Naive B cell (primary cell): ENCODE measurements around the gene PACS2. TPM values are rescaled to one million over a fixed set of nuclear protein-coding genes. Genes with fewer than 3 reads are reported as not detected.

Source experiments
- ATAC-seq, 2 donors: fragments of 150-1000 bp; cut with Tn5 transposase; 2 replicates each; pipeline ENCODE4 v1.10.0; 2021; ENCODE audit warnings: low read depth in 2 of 2, mild to moderate bottlenecking in 2 of 2, moderate library complexity in 2 of 2
- DNase-seq: peaks from one replicate; pipeline ENCODE4 v3.0.0; 2022
- H3K27ac Mint-ChIP-seq, 6 donors: one replicate each; pipeline ENCODE4 v1.8.0; 2020 to 2022; ENCODE audit warnings: mild to moderate bottlenecking in 6 of 6, mixed read lengths in 6 of 6, moderate library complexity in 5 of 6, inconsistent platforms in 2 of 6
- H3K27me3 Mint-ChIP-seq, 3 donors: one replicate each; pipeline ENCODE4 v1.8.0; 2021 to 2022; ENCODE audit warnings: mixed read lengths in 3 of 3, mild to moderate bottlenecking in 1 of 3
- H3K36me3 Mint-ChIP-seq, 2 donors: one replicate each; pipeline ENCODE4 v1.8.0; 2020 to 2022; ENCODE audit warnings: mixed read lengths in 2 of 2, inconsistent platforms in 1 of 2, mild to moderate bottlenecking in 1 of 2
- H3K4me1 Mint-ChIP-seq, 3 donors: one replicate each; pipeline ENCODE4 v1.8.0; 2020 to 2022; ENCODE audit warnings: mixed read lengths in 3 of 3, inconsistent platforms in 1 of 3, mild to moderate bottlenecking in 1 of 3, moderate library complexity in 1 of 3
- H3K4me3 Mint-ChIP-seq, 8 donors: one replicate each; pipeline ENCODE4 v1.8.0; 2020 to 2022; ENCODE audit warnings: mild to moderate bottlenecking in 8 of 8, mixed read lengths in 8 of 8, moderate library complexity in 8 of 8, inconsistent platforms in 2 of 8
- H3K9me3 Mint-ChIP-seq, 7 donors: one replicate each; pipeline ENCODE4 v1.8.0; 2020 to 2022; ENCODE audit warnings: mixed read lengths in 7 of 7, mild to moderate bottlenecking in 5 of 7, inconsistent platforms in 2 of 7, moderate library complexity in 1 of 7
- polyA plus RNA-seq, 6 donors: library from polyadenylated mRNA; unstranded; fragments of 300-500 nt; fragmentation: Illumina TruSeq; gene quantifications; one replicate each; pipeline ENCODE4 v1.2.3, GENCODE V29; 2021; ENCODE audit warnings: low read depth in 6 of 6

The PACS2 gene
- polyA plus RNA-seq, 6 donors from 2014 or later = 1.3 to 3.7 (median 1.5) TPM

DNA sequence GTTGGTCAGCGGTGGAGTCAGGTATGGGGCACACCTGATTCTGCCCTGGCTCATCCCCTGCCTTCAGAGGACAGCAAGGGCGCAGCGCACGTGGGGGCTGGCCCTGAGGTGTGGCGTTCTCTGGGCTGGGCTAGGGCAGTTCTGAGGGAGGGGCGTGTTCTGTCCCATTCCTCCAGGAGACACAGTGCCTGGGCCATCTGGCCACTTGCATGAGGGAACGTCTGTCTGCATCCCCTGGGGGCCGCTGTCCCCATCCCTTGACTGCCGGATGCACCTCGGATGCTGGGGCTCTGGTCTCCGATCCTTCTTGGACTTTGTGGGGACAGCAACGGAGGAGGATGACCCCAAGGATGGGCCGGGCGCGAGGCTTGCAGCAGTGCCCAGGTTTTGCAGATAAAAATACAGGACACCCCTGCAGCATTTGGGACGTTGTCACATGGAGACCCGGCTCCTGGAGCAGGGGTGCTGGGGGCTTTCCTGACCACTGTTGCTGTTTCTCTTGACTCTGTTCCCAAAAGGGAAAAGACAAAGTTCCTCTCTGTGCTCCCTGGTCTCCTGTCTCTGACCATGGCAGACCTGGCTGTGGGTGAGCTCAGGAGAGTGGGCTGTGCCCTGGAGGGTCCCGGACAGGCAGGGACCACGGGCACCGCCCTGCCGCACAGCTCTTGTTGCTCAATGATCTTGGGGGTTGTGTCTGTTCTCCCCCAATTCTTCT lies 112.0 kb downstream of the PACS2 start:
- H3K27me3 Mint-ChIP-seq = no peaks in the 10 kb centered on the region
- ATAC-seq = no peak
- peak overlapping the region in 1 of 8 donors; percentile 49 for H3K4me3 Mint-ChIP-seq
- DNase-seq = no peak
- no peaks in the 10 kb centered on the region for H3K36me3 Mint-ChIP-seq
- H3K27ac Mint-ChIP-seq = no peak overlapping the region
- H3K9me3 Mint-ChIP-seq = peaks cover 0 to 3% (median 0%) of the 10 kb centered on the region in 7 donors
- peaks cover 24 to 41% (median 38%) of the 10 kb centered on the region in 3 donors for H3K4me1 Mint-ChIP-seq

DNA sequence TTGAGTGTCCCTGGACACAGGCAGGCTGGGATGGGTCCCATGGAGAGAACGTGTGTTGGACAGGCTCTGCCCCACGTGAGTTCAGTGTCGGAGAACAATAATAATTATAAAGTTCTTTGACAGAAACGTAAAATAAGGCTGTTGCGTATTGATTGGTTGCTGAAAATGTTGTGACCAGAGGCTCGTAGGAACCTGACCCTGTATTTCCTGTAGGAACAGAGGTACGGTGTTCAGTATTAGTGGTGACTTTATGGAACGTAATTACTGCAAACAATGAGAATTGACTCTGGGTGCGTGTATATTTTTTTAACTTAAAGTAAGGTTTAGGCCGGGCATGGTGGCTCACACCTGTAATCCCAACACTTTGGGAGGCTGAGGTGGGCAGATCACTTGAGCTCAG lies 112.9 kb downstream of the PACS2 start:
- peak overlapping the region in 1 of 8 donors; percentile 49 for H3K4me3 Mint-ChIP-seq
- peaks cover 0 to 3% (median 0%) of the 10 kb centered on the region in 7 donors for H3K9me3 Mint-ChIP-seq
- H3K27me3 Mint-ChIP-seq = no peaks in the 10 kb centered on the region
- H3K27ac Mint-ChIP-seq = no peak overlapping the region
- DNase-seq = no peak
- peaks cover 16 to 33% (median 30%) of the 10 kb centered on the region in 3 donors for H3K4me1 Mint-ChIP-seq
- no peaks in the 10 kb centered on the region for H3K36me3 Mint-ChIP-seq
- ATAC-seq = no peak

DNA sequence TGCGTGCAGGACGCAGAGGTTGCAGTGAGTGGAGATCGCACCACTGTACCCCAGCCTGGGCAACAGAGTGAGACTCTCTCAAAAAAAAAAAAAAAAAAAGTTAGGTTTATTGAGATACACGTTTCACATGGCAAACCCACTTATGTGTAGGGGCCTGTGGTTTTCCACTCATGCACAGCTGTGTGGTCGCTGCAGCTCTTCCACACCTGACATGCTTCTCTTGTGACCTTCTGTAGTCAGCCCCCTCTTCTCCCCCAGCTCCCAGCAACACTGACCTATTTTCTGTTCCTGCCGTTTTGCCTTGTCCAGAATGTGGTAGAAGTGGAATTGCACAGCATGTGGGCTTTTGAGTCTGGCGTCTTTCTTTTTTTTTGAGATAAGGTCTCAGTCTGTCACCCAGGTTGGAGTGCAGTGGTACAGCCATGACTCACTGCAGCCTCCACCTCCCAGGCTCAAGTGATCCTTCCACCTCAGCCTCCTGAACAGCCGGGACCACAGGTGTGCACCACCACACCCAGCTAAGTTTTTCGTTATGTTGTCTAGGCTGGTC lies 113.5 kb downstream of the PACS2 start:
- no peak overlapping the region for H3K27ac Mint-ChIP-seq
- no peak for ATAC-seq
- DNase-seq = no peak
- peaks cover 13 to 29% (median 24%) of the 10 kb centered on the region in 3 donors for H3K4me1 Mint-ChIP-seq
- no peaks in the 10 kb centered on the region for H3K27me3 Mint-ChIP-seq
- peak overlapping the region in 1 of 8 donors; percentile 1 for H3K4me3 Mint-ChIP-seq
- H3K9me3 Mint-ChIP-seq = peaks cover 0 to 3% (median 0%) of the 10 kb centered on the region in 7 donors
- H3K36me3 Mint-ChIP-seq = no peaks in the 10 kb centered on the region

GRCh38 chr14:105430042-105430441 lies 115.5 kb downstream of the PACS2 start:
- Mint-ChIP-seq H3K27me3 (no peaks in the 10 kb centered on the region), H3K36me3 (no peaks in the 10 kb centered on the region), H3K9me3 (peaks cover 0 to 3% (median 0%) of the 10 kb centered on the region in 7 donors), H3K4me1 (peaks cover 14 to 33% (median 25%) of the 10 kb centered on the region in 3 donors), H3K4me3 (no peak overlapping the region), H3K27ac (peak overlapping the region in 2 of 6 donors; percentile 15 to 82)
- DNase-seq = no peak
- ATAC-seq = no peak

- no peaks in the 10 kb centered on the region for H3K36me3 Mint-ChIP-seq
- H3K27ac Mint-ChIP-seq = no peak overlapping the region
- ATAC-seq = no peak
- no peak overlapping the region for H3K4me3 Mint-ChIP-seq
- H3K9me3 Mint-ChIP-seq = peaks cover 0 to 3% (median 0%) of the 10 kb centered on the region in 7 donors
- peaks cover 16 to 35% (median 27%) of the 10 kb centered on the region in 3 donors for H3K4me1 Mint-ChIP-seq
- DNase-seq = no peak
- no peaks in the 10 kb centered on the region for H3K27me3 Mint-ChIP-seq
Observed at GRCh38 chr14:105430565-105430964, 116.0 kb downstream of the PACS2 start.

DNA sequence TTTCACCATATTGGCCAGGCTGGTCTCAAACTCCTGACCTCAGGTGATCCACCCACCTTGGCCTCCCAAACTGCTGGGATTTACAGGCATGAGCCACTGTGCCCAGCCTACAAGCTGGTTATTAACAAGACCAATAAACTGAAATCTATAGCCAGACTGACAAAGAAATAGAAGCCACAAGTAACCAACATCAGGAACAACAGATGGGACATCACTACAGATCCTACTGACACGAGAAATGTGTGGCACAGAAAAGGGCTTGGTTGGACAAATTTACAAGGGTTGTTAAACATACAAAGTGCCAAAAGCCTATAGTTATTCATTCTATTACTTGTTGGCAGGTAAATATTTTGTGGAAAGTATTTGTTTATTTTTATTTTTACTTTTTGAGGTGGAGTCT lies 116.7 kb downstream of the PACS2 start:
- Mint-ChIP-seq H3K36me3 (no peaks in the 10 kb centered on the region), H3K27me3 (no peaks in the 10 kb centered on the region), H3K27ac (peak overlapping the region in 1 of 6 donors; percentile 76), H3K9me3 (peaks cover 0 to 3% (median 0%) of the 10 kb centered on the region in 7 donors), H3K4me3 (no peak overlapping the region), H3K4me1 (peaks cover 22 to 35% (median 34%) of the 10 kb centered on the region in 3 donors)
- DNase-seq (no peak), ATAC-seq (no peak)

GRCh38 chr14:105432657-105433056 lies 118.1 kb downstream of the PACS2 start:
- Mint-ChIP-seq H3K4me1 (peaks cover 19 to 36% (median 27%) of the 10 kb centered on the region in 3 donors), H3K27me3 (no peaks in the 10 kb centered on the region), H3K36me3 (no peaks in the 10 kb centered on the region), H3K9me3 (peaks cover 0 to 3% (median 0%) of the 10 kb centered on the region in 7 donors), H3K4me3 (no peak overlapping the region), H3K27ac (no peak overlapping the region)
- ATAC-seq = no peak
- no peak for DNase-seq

DNA sequence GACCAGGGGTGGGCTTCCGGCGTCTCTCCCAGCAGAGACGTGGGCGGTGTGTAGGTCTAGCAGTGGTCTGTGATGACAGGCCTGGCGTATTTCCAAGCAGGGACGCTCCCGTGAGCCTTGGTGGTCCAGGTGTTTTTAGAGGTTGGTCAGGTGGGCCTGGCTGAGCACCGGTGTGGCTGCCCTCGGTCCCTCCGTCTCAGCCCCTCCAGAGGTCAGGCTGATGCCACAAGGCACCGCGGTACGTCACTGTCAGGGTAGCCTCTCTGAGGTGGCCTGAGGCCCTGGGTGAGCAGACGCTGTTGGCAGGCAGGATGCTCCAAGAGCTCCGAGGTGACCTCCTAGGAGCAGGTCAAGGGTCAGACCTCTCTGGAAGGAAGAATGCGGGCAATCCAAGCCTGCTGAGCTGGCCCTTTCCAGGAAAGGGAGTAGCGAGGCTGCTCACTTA lies 118.6 kb downstream of the PACS2 start:
- ATAC-seq (no peak), DNase-seq (no peak)
- peaks cover 16 to 33% (median 25%) of the 10 kb centered on the region in 3 donors for H3K4me1 Mint-ChIP-seq
- H3K36me3 Mint-ChIP-seq = no peaks in the 10 kb centered on the region
- H3K27ac Mint-ChIP-seq = no peak overlapping the region
- no peak overlapping the region for H3K4me3 Mint-ChIP-seq
- peaks cover 0 to 3% (median 0%) of the 10 kb centered on the region in 7 donors for H3K9me3 Mint-ChIP-seq
- H3K27me3 Mint-ChIP-seq = no peaks in the 10 kb centered on the region

- Mint-ChIP-seq H3K27me3 (no peaks in the 10 kb centered on the region), H3K36me3 (no peaks in the 10 kb centered on the region), H3K4me3 (peak overlapping the region in 1 of 8 donors; percentile 60), H3K4me1 (peaks cover 13 to 20% (median 20%) of the 10 kb centered on the region in 3 donors), H3K9me3 (peaks cover 0 to 3% (median 0%) of the 10 kb centered on the region in 7 donors), H3K27ac (no peak overlapping the region)
- ATAC-seq (no peak), DNase-seq (no peak)
Observed at GRCh38 chr14:105436402-105436801, 121.9 kb downstream of the PACS2 start.

- ATAC-seq (peak; percentile 18 to 64), DNase-seq (no peak)
- Mint-ChIP-seq H3K9me3 (no peaks in the 10 kb centered on the region), H3K27ac (peak overlapping the region in 1 of 6 donors; percentile 19), H3K27me3 (no peaks in the 10 kb centered on the region), H3K36me3 (peaks cover 3 to 7% of the 10 kb centered on the region in 2 donors), H3K4me1 (peaks cover 17 to 22% (median 20%) of the 10 kb centered on the region in 3 donors), H3K4me3 (no peak overlapping the region)
Observed at GRCh38 chr14:105436891-105437722, 122.6 kb downstream of the PACS2 start.

- Mint-ChIP-seq H3K4me1 (peaks cover 17 to 22% (median 20%) of the 10 kb centered on the region in 3 donors), H3K4me3 (no peak overlapping the region), H3K27ac (no peak overlapping the region), H3K36me3 (peaks cover 3 to 8% of the 10 kb centered on the region in 2 donors), H3K9me3 (no peaks in the 10 kb centered on the region), H3K27me3 (no peaks in the 10 kb centered on the region)
- no peak for ATAC-seq
- DNase-seq = no peak
Observed at GRCh38 chr14:105437723-105438500, 123.4 kb downstream of the PACS2 start.

- Mint-ChIP-seq H3K9me3 (no peaks in the 10 kb centered on the region), H3K4me1 (peaks cover 17 to 22% (median 20%) of the 10 kb centered on the region in 3 donors), H3K27me3 (no peaks in the 10 kb centered on the region), H3K4me3 (no peak overlapping the region), H3K36me3 (peaks cover 3 to 8% of the 10 kb centered on the region in 2 donors), H3K27ac (no peak overlapping the region)
- ATAC-seq = no peak
- no peak for DNase-seq
Observed at GRCh38 chr14:105439179-105439578, 124.6 kb downstream of the PACS2 start.
